22Rv1 (cell line): ENCODE results near the gene GDE1.

Source experiments
- CTCF ChIP-seq: fragments of 450-650 bp; IDR thresholded peaks from 2 replicates; pipeline ENCODE4 v1.5.1; 2017; ENCODE audit warnings: mild to moderate bottlenecking
- ZFX ChIP-seq: fragments of 450-650 bp; IDR thresholded peaks from 2 replicates; pipeline ENCODE4 v1.6.1; 2017; ENCODE audit warnings: antibody characterized with exemption, borderline replicate concordance

GRCh38 chr16:19522760-19523159 lies 862 bp upstream of the GDE1 start:
- no peak for TF ChIP-seq CTCF
- no peak for TF ChIP-seq ZFX
